MM.1S (cell line): ENCODE measurements around the gene FRMD3.

ENCODE experiments used
- DNase-seq: peaks from one replicate; pipeline ENCODE4 v3.0.0-alpha.2; 2015
- H2AFZ ChIP-seq: fragments of 300-600 bp; sonication (generic); 2 replicates; pipeline ENCODE4 v1.6.0; 2016; ENCODE audit warnings: antibody characterized with exemption, low read length
- H3F3A ChIP-seq: fragments of 300-600 bp; sonication (generic); 2 replicates; pipeline ENCODE4 v1.6.1; 2016; ENCODE audit warnings: mild to moderate bottlenecking, antibody characterized with exemption, low read length, moderate library complexity, mixed read lengths; ENCODE audit not compliant: insufficient read depth
- H3K27ac ChIP-seq: fragments of 300-600 bp; sonication (generic); 2 replicates; pipeline ENCODE4 v1.5.1; 2016; ENCODE audit warnings: mild to moderate bottlenecking, low read length
- H3K27me3 ChIP-seq: fragments of 300-600 bp; sonication (generic); replicated peaks from 2 replicates; pipeline ENCODE4 v1.6.0; 2016; ENCODE audit warnings: low read length; ENCODE audit not compliant: insufficient read depth
- H3K36me3 ChIP-seq: fragments of 300-600 bp; sonication (generic); replicated peaks from 2 replicates; pipeline ENCODE4 v1.6.1; 2016; ENCODE audit warnings: mild to moderate bottlenecking, low read length, mixed read lengths; ENCODE audit not compliant: insufficient read depth
- H3K4me1 ChIP-seq: fragments of 300-600 bp; sonication (generic); 2 replicates; pipeline ENCODE4 v1.6.1; 2016; ENCODE audit warnings: low read length, mixed read lengths
- H3K4me2 ChIP-seq: fragments of 300-600 bp; sonication (generic); 2 replicates; pipeline ENCODE4 v1.6.0; 2016; ENCODE audit warnings: low read depth, low read length
- H3K4me3 ChIP-seq: fragments of 300-600 bp; sonication (generic); 2 replicates; pipeline ENCODE4 v1.5.1; 2016; ENCODE audit warnings: low read length, mixed read lengths
- H3K79me2 ChIP-seq: fragments of 300-600 bp; sonication (generic); 2 replicates; pipeline ENCODE4 v1.6.1; 2016; ENCODE audit warnings: mixed run types, low read length, mixed read lengths
- H3K9ac ChIP-seq: fragments of 300-600 bp; sonication (generic); 2 replicates; pipeline ENCODE4 v1.6.1; 2016; ENCODE audit warnings: low read length, mixed read lengths
- H3K9me2 ChIP-seq: fragments of 300-600 bp; sonication (generic); replicated peaks from 2 replicates; pipeline ENCODE4 v1.6.1; 2016; ENCODE audit warnings: mild to moderate bottlenecking, low read length, mixed read lengths; ENCODE audit not compliant: insufficient read depth
- H3K9me3 ChIP-seq: fragments of 300-600 bp; sonication (generic); replicated peaks from 2 replicates; pipeline ENCODE4 v1.6.1; 2016; ENCODE audit warnings: mild to moderate bottlenecking, low read length, mixed read lengths; ENCODE audit not compliant: insufficient read depth
- H4K20me1 ChIP-seq: fragments of 300-600 bp; sonication (generic); 2 replicates; pipeline ENCODE4 v1.6.1; 2016; ENCODE audit warnings: mild to moderate bottlenecking, low read length, moderate library complexity, mixed read lengths; ENCODE audit not compliant: insufficient read depth
- EZH2 ChIP-seq: fragments of 300-600 bp; sonication (generic); optimal IDR thresholded peaks from 2 replicates; pipeline ENCODE3; 2017; ENCODE audit warnings: low read depth, mild to moderate bottlenecking, antibody characterized with exemption, low read length, mixed read lengths
- EZH2phosphoT487 ChIP-seq: fragments of 300-600 bp; sonication (generic); IDR thresholded peaks from 2 replicates; pipeline ENCODE4 v1.6.1; 2018; ENCODE audit warnings: antibody characterized with exemption, low read length
- TF ChIP-seq, protein P1 (sequence below): fragments of 300-600 bp; sonication (generic); IDR thresholded peaks from 2 replicates; pipeline ENCODE4 v1.5.1; 2016; ENCODE audit warnings: antibody characterized with exemption, low read length, mixed read lengths

FRMD3 gene

DNA sequence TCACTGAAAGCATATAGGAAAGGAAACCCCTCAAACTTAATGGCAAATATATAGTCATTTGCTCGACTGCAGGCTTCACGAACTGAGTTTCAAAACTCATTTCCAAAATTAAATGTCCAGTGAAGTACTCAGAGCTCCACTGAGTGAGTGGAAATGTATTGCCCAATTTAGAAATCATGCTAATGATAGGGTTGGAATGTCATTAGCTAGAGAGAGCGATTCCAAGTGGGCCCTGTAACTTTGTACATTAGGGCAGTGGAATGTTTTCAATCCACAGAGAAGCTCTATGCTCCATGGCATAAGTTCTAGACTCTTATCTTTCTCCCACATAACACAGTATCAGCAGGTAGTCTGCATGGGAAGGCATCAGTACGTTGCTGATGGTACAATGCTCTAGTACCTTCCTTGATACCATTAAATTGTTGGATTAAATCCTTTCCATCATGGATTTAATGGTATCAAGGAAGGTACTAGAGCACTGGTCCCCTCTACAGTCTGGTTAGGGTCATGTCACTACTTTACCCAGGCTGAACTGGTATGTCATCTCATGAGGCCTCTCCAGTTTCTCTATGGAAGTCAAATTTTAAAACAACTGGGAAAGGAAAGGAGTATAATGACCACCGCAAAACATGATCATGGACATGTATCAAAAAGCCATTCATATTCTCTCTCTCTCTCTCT, 292.1 kb downstream of the FRMD3 start:
- Histone ChIP-seq H4K20me1 (no peaks in the 10 kb centered on the region), H3K36me3 (no peaks in the 10 kb centered on the region; the same call in 1 of the 2 replicates), H3K79me2 (no peaks in the 10 kb centered on the region), H3K9me3 (no peaks in the 10 kb centered on the region), H3K4me2 (no peak overlapping the region), H3K27ac (no peak overlapping the region), H3K4me1 (no peaks in the 10 kb centered on the region), H3K27me3 (no peaks in the 10 kb centered on the region), H2AFZ (no peak overlapping the region), H3K9ac (no peak overlapping the region), H3K4me3 (no peak overlapping the region), H3K9me2 (no peaks in the 10 kb centered on the region), H3F3A (no peaks in the 10 kb centered on the region)
- no peak for DNase-seq
- TF ChIP-seq EZH2, result no peak
- no peak for TF ChIP-seq EZH2phosphoT487
- TF ChIP-seq, protein P1, sequence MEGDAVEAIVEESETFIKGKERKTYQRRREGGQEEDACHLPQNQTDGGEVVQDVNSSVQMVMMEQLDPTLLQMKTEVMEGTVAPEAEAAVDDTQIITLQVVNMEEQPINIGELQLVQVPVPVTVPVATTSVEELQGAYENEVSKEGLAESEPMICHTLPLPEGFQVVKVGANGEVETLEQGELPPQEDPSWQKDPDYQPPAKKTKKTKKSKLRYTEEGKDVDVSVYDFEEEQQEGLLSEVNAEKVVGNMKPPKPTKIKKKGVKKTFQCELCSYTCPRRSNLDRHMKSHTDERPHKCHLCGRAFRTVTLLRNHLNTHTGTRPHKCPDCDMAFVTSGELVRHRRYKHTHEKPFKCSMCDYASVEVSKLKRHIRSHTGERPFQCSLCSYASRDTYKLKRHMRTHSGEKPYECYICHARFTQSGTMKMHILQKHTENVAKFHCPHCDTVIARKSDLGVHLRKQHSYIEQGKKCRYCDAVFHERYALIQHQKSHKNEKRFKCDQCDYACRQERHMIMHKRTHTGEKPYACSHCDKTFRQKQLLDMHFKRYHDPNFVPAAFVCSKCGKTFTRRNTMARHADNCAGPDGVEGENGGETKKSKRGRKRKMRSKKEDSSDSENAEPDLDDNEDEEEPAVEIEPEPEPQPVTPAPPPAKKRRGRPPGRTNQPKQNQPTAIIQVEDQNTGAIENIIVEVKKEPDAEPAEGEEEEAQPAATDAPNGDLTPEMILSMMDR, result no peak

DNA sequence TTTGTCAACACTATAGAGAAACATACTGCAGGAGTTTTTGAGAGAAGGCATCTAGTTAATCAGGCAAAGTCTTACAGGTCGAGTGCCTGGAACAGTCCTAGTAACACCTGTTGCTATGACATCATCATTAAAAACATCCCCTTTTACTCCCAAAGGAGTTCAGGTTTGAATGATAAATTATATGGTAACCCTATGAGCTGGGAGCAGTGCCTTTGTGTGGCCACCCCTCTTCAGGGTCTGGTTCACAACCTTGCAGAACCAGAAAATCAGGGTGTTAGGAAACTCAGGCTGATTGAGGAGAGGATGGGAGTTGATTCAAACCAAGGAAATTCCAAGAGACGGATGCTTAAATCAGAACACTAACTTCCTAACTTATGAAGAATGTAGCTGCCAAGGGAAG, 296.1 kb downstream of the FRMD3 start:
- H3K27ac ChIP-seq, result no peak overlapping the region
- H3K9me2 ChIP-seq, result no peaks in the 10 kb centered on the region
- TF ChIP-seq, protein P1, result no peak
- no peak for TF ChIP-seq EZH2
- TF ChIP-seq EZH2phosphoT487, result no peak
- no peak overlapping the region for H3K9ac ChIP-seq
- no peaks in the 10 kb centered on the region for H3K9me3 ChIP-seq
- H2AFZ ChIP-seq, result no peak overlapping the region
- no peaks in the 10 kb centered on the region for H3K4me1 ChIP-seq
- H3K27me3 ChIP-seq, result no peaks in the 10 kb centered on the region
- no peaks in the 10 kb centered on the region for H3F3A ChIP-seq
- H4K20me1 ChIP-seq, result no peaks in the 10 kb centered on the region
- H3K79me2 ChIP-seq, result no peaks in the 10 kb centered on the region
- H3K4me3 ChIP-seq, result no peak overlapping the region
- DNase-seq, result no peak
- no peak overlapping the region for H3K4me2 ChIP-seq
- no peaks in the 10 kb centered on the region; the same call in 1 of the 2 replicates for H3K36me3 ChIP-seq

DNA sequence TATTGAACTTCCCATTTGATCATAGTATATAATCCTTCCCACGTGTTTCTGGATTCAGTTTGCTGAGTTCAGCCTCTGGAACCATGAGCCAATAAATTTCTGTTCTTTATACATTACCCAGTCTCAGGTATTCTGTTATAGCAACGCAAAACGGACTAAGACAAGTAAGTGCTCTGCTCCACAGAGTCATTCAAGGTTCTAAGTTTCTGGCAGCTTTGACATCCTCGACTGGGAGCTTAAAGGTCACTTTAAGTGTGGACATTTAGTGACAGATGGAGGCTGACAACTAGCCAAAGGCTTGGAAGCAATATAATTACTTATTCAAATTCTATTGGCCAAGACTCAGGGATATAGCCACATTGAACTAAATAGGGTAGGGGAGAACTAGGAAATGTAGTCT, 297.5 kb downstream of the FRMD3 start:
- no peaks in the 10 kb centered on the region for H4K20me1 ChIP-seq
- TF ChIP-seq EZH2phosphoT487 (no peak), EZH2 (no peak)
- TF ChIP-seq, protein P1, result no peak
- no peak overlapping the region for H3K4me2 ChIP-seq
- H3K9me2 ChIP-seq, result no peaks in the 10 kb centered on the region
- H3K27ac ChIP-seq, result no peak overlapping the region
- H3K4me3 ChIP-seq, result no peak overlapping the region
- H3F3A ChIP-seq, result no peaks in the 10 kb centered on the region
- H3K79me2 ChIP-seq, result no peaks in the 10 kb centered on the region
- H3K36me3 ChIP-seq, result no peaks in the 10 kb centered on the region; the same call in 1 of the 2 replicates
- H2AFZ ChIP-seq, result no peak overlapping the region
- H3K4me1 ChIP-seq, result no peaks in the 10 kb centered on the region
- H3K9ac ChIP-seq, result no peak overlapping the region
- H3K27me3 ChIP-seq, result no peaks in the 10 kb centered on the region
- H3K9me3 ChIP-seq, result no peaks in the 10 kb centered on the region
- no peak for DNase-seq
